GM12873 (cell line): ENCODE data around the gene NFATC1.

Experiments used
- CTCF ChIP-seq: IDR thresholded peaks from 2 replicates; pipeline ENCODE4 v1.5.1; 2012; ENCODE audit warnings: low read depth, mild to moderate bottlenecking, moderate library complexity, low read length, control low read depth; ENCODE audit not compliant: insufficient read depth; ENCODE audit errors: missing control alignments

The NFATC1 gene

GRCh38 chr18:79531926-79532312, 136.2 kb downstream of the NFATC1 start:
- no peak for TF ChIP-seq CTCF

DNA sequence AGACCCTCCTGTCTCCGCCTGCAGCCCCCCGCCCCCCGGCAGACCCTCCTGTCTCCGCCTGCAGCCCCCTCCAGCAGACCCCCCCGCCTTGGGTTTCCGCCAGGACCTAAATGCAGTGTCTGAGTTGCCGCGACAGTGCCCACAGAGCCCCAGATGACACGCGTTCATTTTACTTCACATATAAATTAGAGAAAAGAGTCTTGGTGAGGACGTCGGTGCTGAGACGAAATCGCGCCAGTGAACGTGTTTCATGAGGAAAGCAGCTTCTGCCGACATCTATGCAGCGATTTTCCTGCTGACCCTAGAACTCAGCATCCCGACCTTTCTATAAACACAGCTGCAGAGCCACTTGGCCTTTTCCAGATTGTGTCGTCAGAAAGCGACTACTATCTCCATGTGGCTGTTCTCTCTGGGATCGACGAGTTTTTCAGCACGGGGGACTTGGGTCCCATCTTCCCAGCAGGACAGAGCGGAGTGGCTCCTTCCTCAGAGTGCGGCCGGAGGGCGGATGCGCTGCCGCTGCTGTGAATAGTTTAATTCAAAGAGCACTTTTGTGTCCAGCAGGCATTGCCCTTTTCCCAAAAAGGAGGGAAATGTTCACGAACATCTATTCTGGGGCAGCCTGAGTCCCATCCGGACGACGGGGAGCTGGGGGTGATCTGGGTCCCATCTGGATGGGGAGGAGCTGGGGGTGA, 136.7 kb downstream of the NFATC1 start:
- no peak for TF ChIP-seq CTCF

DNA sequence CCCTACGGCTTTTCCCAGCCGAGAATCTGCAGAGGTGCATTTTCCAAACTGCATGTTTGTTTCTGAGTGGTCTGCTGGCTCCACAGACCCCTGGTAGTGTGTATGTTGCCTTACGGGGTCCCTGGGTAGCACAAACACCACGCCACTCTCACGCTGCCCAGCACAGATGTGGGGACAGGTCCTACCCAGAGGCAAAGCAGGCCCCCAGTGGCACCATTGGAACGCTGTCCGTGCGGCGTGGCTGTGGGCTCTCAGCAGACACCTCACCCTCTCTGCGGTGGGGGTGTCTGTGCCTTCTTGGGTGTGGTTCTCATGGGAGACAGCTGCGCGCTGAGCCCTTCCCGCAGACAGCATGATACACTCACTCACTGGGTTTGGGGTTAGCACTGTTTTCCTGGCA, 137.4 kb downstream of the NFATC1 start:
- TF ChIP-seq CTCF: no peak

- TF ChIP-seq CTCF: no peak
These were observed 137.9 kb downstream of the NFATC1 start for GRCh38 chr18:79533591-79533990.

GRCh38 chr18:79534356-79534755, 138.6 kb downstream of the NFATC1 start:
- no peak for TF ChIP-seq CTCF

- no peak for TF ChIP-seq CTCF
These were observed 142.0 kb downstream of the NFATC1 start for GRCh38 chr18:79537758-79538157.

DNA sequence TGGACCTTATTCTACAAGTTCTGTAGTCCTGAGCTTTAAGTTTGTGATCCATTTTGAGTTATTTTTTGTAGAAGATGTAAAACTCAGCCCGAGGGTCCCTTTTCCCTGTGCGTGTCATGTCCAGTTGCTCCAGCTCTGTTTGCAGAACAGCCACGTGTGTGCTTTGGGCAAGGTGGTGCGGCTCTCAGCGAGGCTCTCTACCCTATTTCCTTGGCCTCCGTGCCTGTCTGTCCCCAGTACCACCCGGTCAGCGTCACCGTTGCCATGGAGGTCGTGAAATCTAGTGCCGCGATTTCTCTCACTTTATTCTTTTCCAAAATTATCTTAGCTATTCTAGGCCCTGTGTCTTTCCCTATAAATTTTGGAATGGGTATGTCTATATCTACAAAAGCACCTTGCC, 142.9 kb downstream of the NFATC1 start:
- no peak for TF ChIP-seq CTCF
